A673 (cell line): ENCODE results near the gene GIT2. TPM values are rescaled to one million over a fixed set of nuclear protein-coding genes. Genes with fewer than 3 reads are reported as not detected.
A peak's percentile ranks its signal among the peaks of the same experiment; 100 is the strongest.

Experiments used
- BruUV-seq: library from RNA; stranded (reverse); fragments of 400-500 nt; replicated peaks from 2 replicates; lab custom pipeline; 2021; lab: Mats Ljungman, UMichigan
- CTCF ChIA-PET: fragments of 300-600 bp; sonication (Branson Sonifier 250); formaldehyde crosslinking; loops from one replicate; lab custom pipeline; 2022; ENCODE audit warnings: antibody characterized with exemption; lab: Charles Lee
- POLR2A ChIA-PET: fragments of 300-600 bp; sonication (Branson Sonifier 250); formaldehyde crosslinking; loops from one replicate; lab custom pipeline; 2022; ENCODE audit warnings: antibody characterized with exemption; ENCODE audit not compliant: low non-redundant PET; lab: Charles Lee
- DNase-seq: peaks from one replicate; pipeline ENCODE4 v3.0.0-alpha.2; 2015; ENCODE audit warnings: low spot score
- H3K27ac ChIP-seq: fragments of 200-600 bp; sonication (generic); 2 replicates; pipeline ENCODE4 v1.5.1; 2016; ENCODE audit warnings: mixed run types, low read depth, mild to moderate bottlenecking, mixed read lengths, antibody characterized with exemption, low read length; ENCODE audit not compliant: poor library complexity, severe bottlenecking
- H3K27me3 ChIP-seq: fragments of 200-600 bp; sonication (generic); replicated peaks from 2 replicates; pipeline ENCODE4 v1.6.1; 2017; ENCODE audit warnings: mixed run types, low read depth, mild to moderate bottlenecking, mixed read lengths, antibody characterized with exemption, low read length; ENCODE audit not compliant: insufficient read depth, poor library complexity
- H3K36me3 ChIP-seq: fragments of 200-600 bp; sonication (generic); 2 replicates; pipeline ENCODE4 v1.6.1; 2016; ENCODE audit warnings: mixed run types, mild to moderate bottlenecking, mixed read lengths, antibody characterized with exemption, low read length; ENCODE audit not compliant: insufficient read depth, poor library complexity, severe bottlenecking
- H3K4me1 ChIP-seq: fragments of 200-600 bp; sonication (generic); 2 replicates; pipeline ENCODE4 v1.6.1; 2017; ENCODE audit warnings: mixed run types, mild to moderate bottlenecking, mixed read lengths, antibody characterized with exemption, low read length; ENCODE audit not compliant: insufficient read depth, poor library complexity, severe bottlenecking
- H3K4me3 ChIP-seq: fragments of 200-600 bp; sonication (generic); 2 replicates; pipeline ENCODE4 v1.5.1; 2016; ENCODE audit warnings: low read depth, mixed run types, mild to moderate bottlenecking, mixed read lengths, low read length; ENCODE audit not compliant: poor library complexity, severe bottlenecking
- H3K9me3 ChIP-seq: fragments of 200-600 bp; sonication (generic); 2 replicates; pipeline ENCODE4 v1.6.1; 2016; ENCODE audit warnings: mixed run types, low read depth, mild to moderate bottlenecking, mixed read lengths, antibody characterized with exemption, low read length; ENCODE audit not compliant: poor library complexity, severe bottlenecking
- CTCF ChIP-seq: fragments of 300-800, 200-600 bp; sonication (generic); conservative IDR thresholded peaks from 2 replicates; pipeline ENCODE4 v1.5.1; 2017; ENCODE audit warnings: low read depth, mild to moderate bottlenecking, antibody characterized with exemption, low read length, moderate library complexity, mixed read lengths
- EZH2 ChIP-seq: fragments of 200-600 bp; sonication (generic); IDR thresholded peaks from 2 replicates; pipeline ENCODE4 v1.6.1; 2017; ENCODE audit warnings: borderline replicate concordance, low read depth, mild to moderate bottlenecking, mixed read lengths, antibody characterized with exemption, low read length; ENCODE audit not compliant: poor library complexity, severe bottlenecking
- intact Hi-C: fragments of 100-400 bp; cut with micrococcal nuclease; formaldehyde crosslinking; loops from one replicate; pipeline ENCODE4 v1.10.0; 2022; ENCODE audit not compliant: unreplicated experiment
- total RNA-seq: library from RNA; stranded (reverse); gene quantifications from 2 replicates; pipeline ENCODE4 v1.2.3, GENCODE V29; 2021

The GIT2 gene
- total RNA-seq, 1 experiment from 2014 or later: 48.1 TPM

DNA sequence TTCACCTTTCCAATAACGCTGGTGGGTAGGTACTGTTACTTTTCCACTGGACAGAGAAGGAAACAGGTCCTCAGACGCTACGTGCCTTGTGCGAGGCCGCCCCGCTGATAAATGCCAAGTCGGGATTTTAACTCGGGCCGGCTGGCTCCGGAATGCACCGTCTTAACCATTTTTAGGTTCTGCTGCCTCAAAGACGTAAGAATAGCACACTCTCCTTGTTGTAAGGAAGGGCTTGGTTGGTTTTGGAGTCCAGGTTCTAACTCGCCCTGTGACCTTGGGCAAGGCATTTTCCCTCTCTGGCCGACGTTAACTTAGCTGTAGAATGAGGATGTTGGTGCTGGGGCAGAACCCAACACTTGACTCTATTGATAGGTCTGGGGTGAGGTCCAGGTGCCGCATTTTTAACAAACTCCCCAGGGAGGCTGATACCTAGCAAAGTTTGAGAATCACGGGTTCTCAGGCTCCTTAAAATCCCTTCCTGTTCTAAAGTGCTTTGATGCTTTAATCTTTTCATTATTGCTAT is 3.9 kb upstream of the GIT2 start:
- CTCF ChIA-PET: no interaction called here
- no TSS peak for BruUV-seq
- H3K27me3 ChIP-seq: no peaks in the 10 kb centered on the region
- intact Hi-C loops: no loop called here
- H3K36me3 ChIP-seq: no peaks in the 10 kb centered on the region
- no peaks in the 10 kb centered on the region for H3K9me3 ChIP-seq
- peak overlapping the region; percentile 94 for H3K27ac ChIP-seq
- DNase-seq: peak; percentile 25
- peaks cover 16% of the 10 kb centered on the region for H3K4me1 ChIP-seq
- H3K4me3 ChIP-seq: peak overlapping the region; percentile 78
- POLR2A ChIA-PET: no interaction called here
- no peak for TF ChIP-seq EZH2
- TF ChIP-seq CTCF: no peak

GRCh38 chr12:109999649-109999971 is 3.4 kb upstream of the GIT2 start:
- TF ChIP-seq CTCF (no peak), EZH2 (no peak)
- Histone ChIP-seq H3K4me3 (peak overlapping the region; percentile 78), H3K27ac (peak overlapping the region; percentile 94), H3K4me1 (peaks cover 17% of the 10 kb centered on the region), H3K36me3 (no peaks in the 10 kb centered on the region), H3K27me3 (no peaks in the 10 kb centered on the region), H3K9me3 (no peaks in the 10 kb centered on the region)
- no TSS peak for BruUV-seq
- DNase-seq: no peak
- POLR2A ChIA-PET: no interaction called here
- intact Hi-C loops: no loop called here
- CTCF ChIA-PET: no interaction called here

DNA sequence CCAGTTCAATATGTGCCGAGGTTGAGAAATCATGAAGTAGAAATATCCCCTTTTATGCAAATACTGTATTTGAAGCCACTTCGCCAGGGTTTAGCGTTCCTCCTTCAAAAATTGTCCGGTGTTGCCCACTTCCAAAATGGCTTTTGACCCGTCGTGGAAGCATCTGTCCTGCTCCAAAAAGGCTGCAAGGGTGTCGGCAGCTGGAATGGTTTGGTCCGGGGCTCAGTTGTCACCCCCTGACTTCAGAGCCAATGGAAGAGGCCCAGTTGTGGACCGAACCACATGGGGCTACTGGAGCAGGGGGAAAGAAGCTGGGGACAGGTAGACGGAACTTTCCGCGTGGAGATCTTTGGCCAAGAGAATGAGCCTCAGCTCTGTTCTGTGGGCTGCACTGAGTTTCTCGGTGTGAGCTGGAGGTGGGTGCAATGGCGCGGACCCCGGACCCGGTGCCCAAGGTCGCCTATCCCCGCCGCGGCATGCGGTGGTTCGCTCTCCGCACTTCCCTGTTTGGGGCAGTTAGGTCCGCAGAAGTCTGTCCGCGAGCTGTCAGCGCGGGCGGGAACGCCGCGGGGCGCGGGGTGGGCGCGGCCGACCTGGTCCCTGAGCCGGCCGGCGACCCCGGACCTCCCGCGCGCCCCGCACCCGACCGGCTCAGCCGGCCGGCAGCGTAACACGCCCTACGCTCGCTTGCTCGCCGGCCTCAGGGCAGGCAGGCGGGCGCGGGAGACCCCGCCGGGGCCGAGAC is 2.9 kb upstream of the GIT2 start, which contains the start of gene ANKRD13A:
ANKRD13A (plus strand) TSS at position 527 of the 745 bp plus-strand sequence. CDS start 259 bp downstream, outside the sequence.
- TF ChIP-seq EZH2: no peak
- no peak for TF ChIP-seq CTCF
- intact Hi-C loops: no loop called here
- H3K4me1 ChIP-seq: peaks cover 21% of the 10 kb centered on the region
- H3K4me3 ChIP-seq: peak within 1 kb of the TSS; percentile 78
- no peaks in the 10 kb centered on the region for H3K36me3 ChIP-seq
- no TSS peak for BruUV-seq
- no peaks in the 10 kb centered on the region for H3K9me3 ChIP-seq
- CTCF ChIA-PET: no interaction called here
- peak; percentile 95 for DNase-seq
- H3K27ac ChIP-seq: peak within 1 kb of the TSS; percentile 94
- POLR2A ChIA-PET: no interaction called here
- H3K27me3 ChIP-seq: no peaks in the 10 kb centered on the region
